Nephron (organoid): ENCODE measurements around the gene LAMC2.

Source experiments
- H3K27ac Mint-ChIP-seq, 3 experiments: 2 replicates each; pipeline ENCODE4 v1.8.0; 2020; ENCODE audit warnings: mixed read lengths in 3 of 3, mild to moderate bottlenecking in 2 of 3, moderate library complexity in 1 of 3
- H3K27me3 Mint-ChIP-seq: 2 replicates; pipeline ENCODE4 v1.8.0; 2021; ENCODE audit warnings: low read depth, mild to moderate bottlenecking, moderate library complexity, mixed read lengths
- H3K36me3 Mint-ChIP-seq: 2 replicates; pipeline ENCODE4 v1.8.0; 2020; ENCODE audit warnings: low read depth, mixed read lengths
- H3K4me1 Mint-ChIP-seq: 2 replicates; pipeline ENCODE4 v1.8.0; 2020; ENCODE audit warnings: mixed read lengths
- H3K4me3 Mint-ChIP-seq, 3 experiments: 2 replicates each; pipeline ENCODE4 v1.8.0; 2020; ENCODE audit warnings: mild to moderate bottlenecking in 3 of 3, mixed read lengths in 3 of 3, moderate library complexity in 2 of 3
- H3K9me3 Mint-ChIP-seq: 2 replicates; pipeline ENCODE4 v1.8.0; 2020; ENCODE audit warnings: mixed read lengths
- CTCF ChIP-seq, 3 experiments: fragments of 200-600 bp; sonication (generic); IDR thresholded peaks; one replicate each; pipeline ENCODE4 v1.5.0; 2021; ENCODE audit warnings: antibody characterized with exemption in 3 of 3; ENCODE audit not compliant: unreplicated experiment in 3 of 3

The LAMC2 gene

GRCh38 chr1:183277821-183278738, 92.0 kb downstream of the LAMC2 start:
- Mint-ChIP-seq H3K27me3 (peaks cover 18% of the 10 kb centered on the region), H3K4me3 (no peak overlapping the region), H3K36me3 (no peaks in the 10 kb centered on the region), H3K27ac (peak overlapping the region; percentile 65 to 79 (median 76)), H3K4me1 (peaks cover 43% of the 10 kb centered on the region), H3K9me3 (no peaks in the 10 kb centered on the region)
- no peak for TF ChIP-seq CTCF (IDR thresholded peaks at IDR 0.05; ENCODE audit: unreplicated experiment in 3 of 3)

- Mint-ChIP-seq H3K4me1 (peaks cover 52% of the 10 kb centered on the region), H3K9me3 (no peaks in the 10 kb centered on the region)
These were observed 92.9 kb downstream of the LAMC2 start for GRCh38 chr1:183278739-183279591.

GRCh38 chr1:183279835-183280234, 93.8 kb downstream of the LAMC2 start:
- peaks cover 59% of the 10 kb centered on the region for H3K4me1 Mint-ChIP-seq
- H3K4me3 Mint-ChIP-seq: no peak overlapping the region
- peaks cover 30% of the 10 kb centered on the region for H3K27me3 Mint-ChIP-seq
- H3K9me3 Mint-ChIP-seq: no peaks in the 10 kb centered on the region
- peak overlapping the region in 2 of 3 experiments; percentile 51 to 68 for H3K27ac Mint-ChIP-seq
- no peaks in the 10 kb centered on the region for H3K36me3 Mint-ChIP-seq
- TF ChIP-seq CTCF (IDR thresholded peaks at IDR 0.05; ENCODE audit: unreplicated experiment in 3 of 3): no peak

More at GRCh38 chr1:183278739-183279591, 92.9 kb downstream of the LAMC2 start:
- no peak overlapping the region for H3K4me3 Mint-ChIP-seq
- H3K36me3 Mint-ChIP-seq: no peaks in the 10 kb centered on the region
- peaks cover 24% of the 10 kb centered on the region for H3K27me3 Mint-ChIP-seq
- no peak for TF ChIP-seq CTCF (IDR thresholded peaks at IDR 0.05; ENCODE audit: unreplicated experiment in 3 of 3)
- peak overlapping the region; percentile 65 to 79 (median 76) for H3K27ac Mint-ChIP-seq

GRCh38 chr1:183281039-183281438, 95.0 kb downstream of the LAMC2 start:
- Mint-ChIP-seq H3K27ac (peak overlapping the region; percentile 10 to 93 (median 79)), H3K36me3 (no peaks in the 10 kb centered on the region), H3K27me3 (peaks cover 22% of the 10 kb centered on the region), H3K9me3 (no peaks in the 10 kb centered on the region), H3K4me3 (no peak overlapping the region), H3K4me1 (peaks cover 69% of the 10 kb centered on the region)
- TF ChIP-seq CTCF (IDR thresholded peaks at IDR 0.05; ENCODE audit: unreplicated experiment in 3 of 3): no peak

- Mint-ChIP-seq H3K4me1 (peaks cover 71% of the 10 kb centered on the region), H3K27ac (peak overlapping the region; percentile 10 to 93 (median 79)), H3K4me3 (no peak overlapping the region), H3K27me3 (peaks cover 22% of the 10 kb centered on the region), H3K36me3 (no peaks in the 10 kb centered on the region), H3K9me3 (no peaks in the 10 kb centered on the region)
- peak; percentile 92 to 94 (median 92) for TF ChIP-seq CTCF (IDR thresholded peaks at IDR 0.05; ENCODE audit: unreplicated experiment in 3 of 3)
These were observed 95.6 kb downstream of the LAMC2 start for GRCh38 chr1:183281553-183282091.
